HEK293 (cell line): ENCODE measurements around the gene AP3B2.

Source experiments
- GLIS1 ChIP-seq: fragments of 450-650 bp; formaldehyde crosslinking; IDR thresholded peaks from 2 replicates; pipeline ENCODE4 v1.5.1; 2016; ENCODE audit warnings: missing biosample characterization, missing genetic modification characterization
- YY1 ChIP-seq: fragments of 450-650 bp; formaldehyde crosslinking; IDR thresholded peaks from 2 replicates; pipeline ENCODE4 v1.5.1; 2018; ENCODE audit warnings: missing biosample characterization, missing genetic modification characterization
- ZNF23 ChIP-seq: fragments of 450-650 bp; formaldehyde crosslinking; IDR thresholded peaks from 2 replicates; pipeline ENCODE4 v1.5.1; 2016; ENCODE audit warnings: missing biosample characterization, missing genetic modification characterization, borderline replicate concordance
- ZNF274 ChIP-seq, 2 experiments: fragments of 200-500 bp in 1 of 2; fragments of 450-650 bp in 1 of 2; sonication (Bioruptor generic) in 1 of 2; formaldehyde crosslinking in 1 of 2; IDR thresholded peaks; 2 replicates each; pipeline versions ENCODE4 v1.5.1 to v1.6.1; 2014 to 2016; ENCODE audit warnings: borderline replicate concordance in 1 of 2, inconsistent platforms in 1 of 2, low read length in 1 of 2, missing biosample characterization in 1 of 2, missing genetic modification characterization in 1 of 2
- ZNF48 ChIP-seq: fragments of 450-650 bp; formaldehyde crosslinking; IDR thresholded peaks from 2 replicates; pipeline ENCODE4 v1.5.1; 2016; ENCODE audit warnings: missing biosample characterization, missing genetic modification characterization
- ZNF530 ChIP-seq: fragments of 450-650 bp; formaldehyde crosslinking; IDR thresholded peaks from 2 replicates; pipeline ENCODE4 v1.5.1; 2016; ENCODE audit warnings: low read depth, missing biosample characterization, missing genetic modification characterization
- ZNF560 ChIP-seq: fragments of 450-650 bp; formaldehyde crosslinking; IDR thresholded peaks from 2 replicates; pipeline ENCODE4 v1.5.1; 2017; ENCODE audit warnings: missing biosample characterization, missing genetic modification characterization, borderline replicate concordance
- TF ChIP-seq, protein P1 (sequence below): fragments of 450-650 bp; formaldehyde crosslinking; IDR thresholded peaks from 2 replicates; pipeline ENCODE4 v1.5.1; 2016; ENCODE audit warnings: missing biosample characterization, missing genetic modification characterization
- TF ChIP-seq, protein P2 (sequence below): fragments of 450-650 bp; formaldehyde crosslinking; IDR thresholded peaks from 2 replicates; pipeline ENCODE4 v1.5.1; 2016; ENCODE audit warnings: missing biosample characterization, missing genetic modification characterization

DNA sequence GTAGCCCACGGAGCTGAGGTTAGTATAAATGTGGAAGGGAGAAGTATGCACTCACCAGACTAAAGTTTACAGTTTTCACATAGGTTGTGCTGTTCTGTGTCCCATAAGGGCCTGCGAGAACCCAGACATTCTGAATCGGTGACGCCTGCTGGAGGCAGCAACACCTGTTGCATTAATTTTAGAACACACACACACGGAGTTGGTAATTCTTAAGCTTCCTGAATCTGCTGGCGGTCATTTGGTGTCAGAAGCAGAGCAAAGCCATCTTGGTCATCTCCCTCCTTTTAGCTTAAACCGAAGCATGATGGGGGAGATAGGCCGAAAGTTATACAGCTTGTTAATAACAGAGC is 41.1 kb upstream of the AP3B2 start:
- TF ChIP-seq, protein P1, sequence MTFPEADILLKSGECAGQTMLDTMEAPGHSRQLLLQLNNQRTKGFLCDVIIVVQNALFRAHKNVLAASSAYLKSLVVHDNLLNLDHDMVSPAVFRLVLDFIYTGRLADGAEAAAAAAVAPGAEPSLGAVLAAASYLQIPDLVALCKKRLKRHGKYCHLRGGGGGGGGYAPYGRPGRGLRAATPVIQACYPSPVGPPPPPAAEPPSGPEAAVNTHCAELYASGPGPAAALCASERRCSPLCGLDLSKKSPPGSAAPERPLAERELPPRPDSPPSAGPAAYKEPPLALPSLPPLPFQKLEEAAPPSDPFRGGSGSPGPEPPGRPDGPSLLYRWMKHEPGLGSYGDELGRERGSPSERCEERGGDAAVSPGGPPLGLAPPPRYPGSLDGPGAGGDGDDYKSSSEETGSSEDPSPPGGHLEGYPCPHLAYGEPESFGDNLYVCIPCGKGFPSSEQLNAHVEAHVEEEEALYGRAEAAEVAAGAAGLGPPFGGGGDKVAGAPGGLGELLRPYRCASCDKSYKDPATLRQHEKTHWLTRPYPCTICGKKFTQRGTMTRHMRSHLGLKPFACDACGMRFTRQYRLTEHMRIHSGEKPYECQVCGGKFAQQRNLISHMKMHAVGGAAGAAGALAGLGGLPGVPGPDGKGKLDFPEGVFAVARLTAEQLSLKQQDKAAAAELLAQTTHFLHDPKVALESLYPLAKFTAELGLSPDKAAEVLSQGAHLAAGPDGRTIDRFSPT (tag by site-specific recombination), result no peak
- no peak for TF ChIP-seq ZNF530
- no peak for TF ChIP-seq ZNF560 (tag by site-specific recombination)
- TF ChIP-seq ZNF48, result no peak
- no peak for TF ChIP-seq ZNF274 (IDR thresholded peaks at IDR 0.05; ENCODE audit: low read length)
- TF ChIP-seq ZNF274 (tag by site-specific recombination; IDR thresholded peaks at IDR 0.05; ENCODE audit: borderline replicate concordance), result no peak
- TF ChIP-seq, protein P2, sequence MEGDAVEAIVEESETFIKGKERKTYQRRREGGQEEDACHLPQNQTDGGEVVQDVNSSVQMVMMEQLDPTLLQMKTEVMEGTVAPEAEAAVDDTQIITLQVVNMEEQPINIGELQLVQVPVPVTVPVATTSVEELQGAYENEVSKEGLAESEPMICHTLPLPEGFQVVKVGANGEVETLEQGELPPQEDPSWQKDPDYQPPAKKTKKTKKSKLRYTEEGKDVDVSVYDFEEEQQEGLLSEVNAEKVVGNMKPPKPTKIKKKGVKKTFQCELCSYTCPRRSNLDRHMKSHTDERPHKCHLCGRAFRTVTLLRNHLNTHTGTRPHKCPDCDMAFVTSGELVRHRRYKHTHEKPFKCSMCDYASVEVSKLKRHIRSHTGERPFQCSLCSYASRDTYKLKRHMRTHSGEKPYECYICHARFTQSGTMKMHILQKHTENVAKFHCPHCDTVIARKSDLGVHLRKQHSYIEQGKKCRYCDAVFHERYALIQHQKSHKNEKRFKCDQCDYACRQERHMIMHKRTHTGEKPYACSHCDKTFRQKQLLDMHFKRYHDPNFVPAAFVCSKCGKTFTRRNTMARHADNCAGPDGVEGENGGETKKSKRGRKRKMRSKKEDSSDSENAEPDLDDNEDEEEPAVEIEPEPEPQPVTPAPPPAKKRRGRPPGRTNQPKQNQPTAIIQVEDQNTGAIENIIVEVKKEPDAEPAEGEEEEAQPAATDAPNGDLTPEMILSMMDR, result no peak; the same call in 1 of the 2 replicates
- no peak for TF ChIP-seq GLIS1 (tag by site-specific recombination)
- no peak for TF ChIP-seq ZNF23 (tag by site-specific recombination)
- TF ChIP-seq YY1 (tag by site-specific recombination), result no peak
